K562 (cell line): Measurements from ENCODE around the gene CTTNBP2NL.

Experiments used
- HDAC6 ChIP-seq: IDR thresholded peaks from 2 replicates; pipeline ENCODE4 v1.6.1; 2012; ENCODE audit warnings: low read depth, mild to moderate bottlenecking, control low read depth, inconsistent platforms, low read length, moderate library complexity
- NFATC3 ChIP-seq: fragments of 450-650 bp; IDR thresholded peaks from 2 replicates; pipeline ENCODE4 v1.6.1; 2017; ENCODE audit warnings: mild to moderate bottlenecking
- POLR2A ChIP-seq: fragments of 450-650 bp; conservative IDR thresholded peaks from 2 replicates; pipeline ENCODE4 v1.6.1; 2016
- RNF2 ChIP-seq: sonication (generic); IDR thresholded peaks from 2 replicates; pipeline ENCODE4 v1.6.1; 2016
- ZNF3 ChIP-seq: fragments of 250-450 bp; sonication (Bioruptor Pico); IDR thresholded peaks from 2 replicates; pipeline ENCODE4 v1.5.0; 2021; ENCODE audit warnings: mild to moderate bottlenecking, moderate library complexity
- TF ChIP-seq, protein P1 (sequence below), 3 experiments: IDR thresholded peaks in 2 of 3; conservative IDR thresholded peaks in 1 of 3; 2 replicates each; pipeline ENCODE4 v1.5.1; 2011 to 2012; ENCODE audit warnings: low read length in 3 of 3, mild to moderate bottlenecking in 3 of 3, control low read depth in 2 of 3, improper control_type of control experiment in 1 of 3, inconsistent platforms in 1 of 3, low read depth in 1 of 3, mixed read lengths in 1 of 3, moderate library complexity in 1 of 3; ENCODE audit not compliant: insufficient read depth in 2 of 3

- TF ChIP-seq ZNF3 (CRISPR knock-in tag) (no peak), HDAC6 (no peak), NFATC3 (no peak), RNF2 (no peak), POLR2A (no peak)
- TF ChIP-seq, protein P1, sequence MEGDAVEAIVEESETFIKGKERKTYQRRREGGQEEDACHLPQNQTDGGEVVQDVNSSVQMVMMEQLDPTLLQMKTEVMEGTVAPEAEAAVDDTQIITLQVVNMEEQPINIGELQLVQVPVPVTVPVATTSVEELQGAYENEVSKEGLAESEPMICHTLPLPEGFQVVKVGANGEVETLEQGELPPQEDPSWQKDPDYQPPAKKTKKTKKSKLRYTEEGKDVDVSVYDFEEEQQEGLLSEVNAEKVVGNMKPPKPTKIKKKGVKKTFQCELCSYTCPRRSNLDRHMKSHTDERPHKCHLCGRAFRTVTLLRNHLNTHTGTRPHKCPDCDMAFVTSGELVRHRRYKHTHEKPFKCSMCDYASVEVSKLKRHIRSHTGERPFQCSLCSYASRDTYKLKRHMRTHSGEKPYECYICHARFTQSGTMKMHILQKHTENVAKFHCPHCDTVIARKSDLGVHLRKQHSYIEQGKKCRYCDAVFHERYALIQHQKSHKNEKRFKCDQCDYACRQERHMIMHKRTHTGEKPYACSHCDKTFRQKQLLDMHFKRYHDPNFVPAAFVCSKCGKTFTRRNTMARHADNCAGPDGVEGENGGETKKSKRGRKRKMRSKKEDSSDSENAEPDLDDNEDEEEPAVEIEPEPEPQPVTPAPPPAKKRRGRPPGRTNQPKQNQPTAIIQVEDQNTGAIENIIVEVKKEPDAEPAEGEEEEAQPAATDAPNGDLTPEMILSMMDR (IDR thresholded peaks at IDR 0.05 in 2 of 3, conservative IDR thresholded peaks at IDR 0.05 in 1 of 3; ENCODE audit: insufficient read depth in 2 of 3, low read depth in 1 of 3, low read length in 3 of 3), result no peak
Measured at GRCh38 chr1:112504661-112505399, 108.8 kb downstream of the CTTNBP2NL start.
